IMR-90 (cell line): ENCODE data around the gene ARPC4. TPM values are rescaled to one million over a fixed set of nuclear protein-coding genes. Genes with fewer than 3 reads are reported as not detected.

ENCODE experiments used
- ATAC-seq: fragments of 200-7000 bp; cut with Tn5 transposase; 2 replicates; pipeline ENCODE4 v1.9.1; 2020; ENCODE audit warnings: low read depth, mild to moderate bottlenecking, moderate library complexity
- BruUV-seq: library from RNA; stranded (reverse); fragments of 400-500 nt; replicated peaks from 2 replicates; lab custom pipeline; 2021; lab: Mats Ljungman, UMichigan
- CTCF ChIA-PET: fragments of 300-600 bp; formaldehyde crosslinking; extraction: SDS; loops from one replicate; lab custom pipeline; 2021; ENCODE audit warnings: antibody characterized with exemption; lab: Yijun Ruan, JAX
- POLR2A ChIA-PET: fragments of 300-600 bp; sonication (Branson Sonifier 250); formaldehyde crosslinking; loops from one replicate; lab custom pipeline; 2022; ENCODE audit warnings: antibody characterized with exemption; ENCODE audit not compliant: unreplicated experiment; lab: Charles Lee
- DNase-seq: peaks from one replicate; pipeline ENCODE4 v3.0.0; 2013
- H2AFZ ChIP-seq: replicated peaks from 2 replicates; pipeline ENCODE3; 2013; ENCODE audit warnings: low read length, mild to moderate bottlenecking; ENCODE audit not compliant: poor library complexity
- H2AK5ac ChIP-seq: 2 replicates; pipeline ENCODE4 v1.6.1; 2013; ENCODE audit warnings: low read depth, low read length, inconsistent platforms
- H2AK9ac ChIP-seq: replicated peaks from 2 replicates; pipeline ENCODE3; 2013; ENCODE audit warnings: mild to moderate bottlenecking, low read depth, low read length, moderate library complexity; ENCODE audit not compliant: poor library complexity
- H2BK120ac ChIP-seq: 2 replicates; pipeline ENCODE4 v1.6.1; 2013; ENCODE audit warnings: low read depth, low read length, inconsistent platforms
- H2BK15ac ChIP-seq: 3 replicates; pipeline ENCODE4 v1.6.1; 2013; ENCODE audit warnings: low read depth, low read length, inconsistent platforms
- H2BK20ac ChIP-seq: 2 replicates; pipeline ENCODE4 v1.6.1; 2013; ENCODE audit warnings: low read depth, mild to moderate bottlenecking, inconsistent platforms, low read length, moderate library complexity
- H2BK5ac ChIP-seq: 2 replicates; pipeline ENCODE4 v1.6.1; 2013; ENCODE audit warnings: mild to moderate bottlenecking, low read depth, low read length, inconsistent platforms; ENCODE audit not compliant: poor library complexity, severe bottlenecking
- H3K14ac ChIP-seq: replicated peaks from 2 replicates; pipeline ENCODE4 v1.6.1; 2013; ENCODE audit warnings: low read depth, low read length, inconsistent platforms
- H3K18ac ChIP-seq: 2 replicates; pipeline ENCODE4 v1.6.1; 2013; ENCODE audit warnings: low read depth, low read length, control low read depth
- H3K23ac ChIP-seq: 2 replicates; pipeline ENCODE4 v1.6.1; 2013; ENCODE audit warnings: low read depth, low read length, inconsistent platforms
- H3K27ac ChIP-seq: 2 replicates; pipeline ENCODE4 v1.5.1; 2013; ENCODE audit warnings: mild to moderate bottlenecking, control low read depth, low read length; ENCODE audit not compliant: insufficient read depth
- H3K27me3 ChIP-seq: 2 replicates; pipeline ENCODE4 v1.6.1; 2013; ENCODE audit warnings: low read length; ENCODE audit not compliant: control insufficient read depth, insufficient read depth
- H3K36me3 ChIP-seq: 2 replicates; pipeline ENCODE4 v1.6.1; 2013; ENCODE audit warnings: low read length, mixed read lengths; ENCODE audit not compliant: control insufficient read depth, insufficient read depth
- H3K4ac ChIP-seq: 2 replicates; pipeline ENCODE4 v1.6.1; 2013; ENCODE audit warnings: low read depth, low read length, inconsistent platforms
- H3K4me1 ChIP-seq: 2 replicates; pipeline ENCODE4 v1.6.1; 2013; ENCODE audit warnings: low read length, mixed read lengths; ENCODE audit not compliant: control insufficient read depth, insufficient read depth
- H3K4me2 ChIP-seq: 2 replicates; pipeline ENCODE4 v1.6.1; 2013; ENCODE audit warnings: low read depth, mild to moderate bottlenecking, control low read depth, low read length, moderate library complexity
- H3K4me3 ChIP-seq: 2 replicates; pipeline ENCODE4 v1.5.1; 2013; ENCODE audit warnings: low read depth, mild to moderate bottlenecking, control low read depth, low read length, moderate library complexity; ENCODE audit not compliant: insufficient read depth
- H3K56ac ChIP-seq: 2 replicates; pipeline ENCODE4 v1.6.1; 2013; ENCODE audit warnings: low read length, inconsistent platforms; ENCODE audit not compliant: insufficient read depth; ENCODE audit errors: extremely low read depth
- H3K79me1 ChIP-seq, 2 experiments: 2 replicates each; pipeline ENCODE4 v1.6.1; 2013; ENCODE audit warnings: low read length in 2 of 2, inconsistent platforms in 1 of 2, low read depth in 1 of 2
- H3K9ac ChIP-seq: 2 replicates; pipeline ENCODE4 v1.6.1; 2013; ENCODE audit warnings: low read depth, low read length, control low read depth
- H3K9me1 ChIP-seq: 2 replicates; pipeline ENCODE4 v1.6.1; 2013; ENCODE audit warnings: low read length, inconsistent platforms; ENCODE audit not compliant: insufficient read depth
- H3K9me3 ChIP-seq: 2 replicates; pipeline ENCODE4 v1.6.1; 2013; ENCODE audit warnings: low read length; ENCODE audit not compliant: control insufficient read depth, insufficient read depth
- H4K20me1 ChIP-seq: 2 replicates; pipeline ENCODE4 v1.6.1; 2013; ENCODE audit warnings: low read length, inconsistent platforms; ENCODE audit not compliant: insufficient read depth
- H4K5ac ChIP-seq: 2 replicates; pipeline ENCODE4 v1.6.1; 2013; ENCODE audit warnings: mild to moderate bottlenecking, low read depth, low read length, control low read depth
- H4K8ac ChIP-seq, 2 experiments: 2 replicates each; pipeline ENCODE4 v1.6.1; 2013; ENCODE audit warnings: low read depth in 2 of 2, low read length in 2 of 2, control low read depth in 1 of 2, inconsistent platforms in 1 of 2
- H4K91ac ChIP-seq: 2 replicates; pipeline ENCODE4 v1.6.1; 2013; ENCODE audit warnings: low read depth, low read length, inconsistent platforms; ENCODE audit not compliant: insufficient read depth
- CEBPB ChIP-seq: IDR thresholded peaks from 2 replicates; pipeline ENCODE4 v1.6.1; 2012; ENCODE audit warnings: low read depth, low read length, improper control_type of control experiment
- FOS ChIP-seq: fragments of 150-350 bp; IDR thresholded peaks from 2 replicates; pipeline ENCODE4 v1.6.1; 2016; ENCODE audit warnings: low read depth, low read length
- RAD21 ChIP-seq: IDR thresholded peaks from 2 replicates; pipeline ENCODE4 v1.6.1; 2012; ENCODE audit warnings: low read length, improper control_type of control experiment
- WGBS, 2 experiments: methylation state at CpG; one replicate each; pipeline versions ENCODE4 v1.1.5 to v1.1.7; 2013; ENCODE audit warnings: missing lambda C conversion rate in 2 of 2; ENCODE audit not compliant: insufficient read length in 1 of 2; ENCODE audit errors: extremely low coverage in 2 of 2; 5-methylcytosine and 5-hydroxymethylcytosine counted together
- dilution Hi-C: fragments of 300-500 bp; cut with HindIII; formaldehyde crosslinking; loops from one replicate; pipeline ENCODE4 v1.14.3; 2018; ENCODE audit warnings: low sequenced_read_pairs; ENCODE audit not compliant: unreplicated experiment
- in situ Hi-C: fragments of 300-500 bp; cut with MboI; formaldehyde crosslinking; loops from 3 replicates; pipeline ENCODE4 v1.14.3; 2019; ENCODE audit warnings: low sequenced_read_pairs, inconsistent platforms, mixed read lengths
- intact Hi-C: fragments of 100-400 bp; cut with micrococcal nuclease; formaldehyde crosslinking; loops from 2 replicates; pipeline ENCODE4 v1.10.0; 2022
- polyA plus RNA-seq, 3 experiments: library from polyadenylated mRNA; depleted of rRNA; stranded (reverse); fragments of >200 nt; gene quantifications; 2 replicates each; pipeline ENCODE4 v1.2.3, GENCODE V29; 2012; ENCODE audit warnings: low replicate concordance in 1 of 3
- total RNA-seq: library from RNA; depleted of rRNA; stranded (reverse); fragments of >200 nt; gene quantifications from 2 replicates; pipeline ENCODE4 v1.2.3, GENCODE V29; 2012
- TF ChIP-seq, protein P1 (sequence below): fragments of 150-350 bp; IDR thresholded peaks from 2 replicates; pipeline ENCODE4 v1.6.1; 2016; ENCODE audit warnings: low read depth, mild to moderate bottlenecking, low read length, moderate library complexity, borderline replicate concordance

The ARPC4 gene
- total and polyA plus RNA-seq, 2 of the 4 experiments (the other 2 are of a cell fraction): 188 to 383 TPM

DNA sequence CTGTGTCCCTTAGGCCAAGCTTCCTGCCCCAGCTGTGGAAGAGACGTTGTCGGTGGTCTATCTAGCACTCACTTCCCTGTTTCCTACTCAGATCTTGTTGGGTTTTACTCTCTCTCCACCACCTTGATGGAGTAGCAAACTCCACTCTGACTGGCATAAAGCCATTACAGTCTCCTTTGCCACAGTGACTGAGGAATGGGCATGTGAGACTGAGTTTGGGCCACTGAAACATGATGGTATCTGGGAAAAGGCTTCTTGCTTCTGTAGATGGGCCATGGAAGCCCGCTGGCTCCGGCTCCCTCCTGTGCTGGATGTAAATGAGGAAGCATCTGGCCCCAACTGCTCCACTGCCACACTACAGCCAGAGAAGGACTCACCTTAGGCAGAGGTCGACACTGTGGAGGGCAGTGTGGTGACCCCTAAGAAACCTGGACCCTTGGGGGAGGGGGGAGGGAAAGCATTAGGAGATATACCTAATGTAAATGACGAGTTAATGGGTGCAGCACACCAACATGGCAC is 13.7 kb upstream of the ARPC4 start:
- Histone ChIP-seq H2BK120ac (no peak overlapping the region), H3K27me3 (no peaks in the 10 kb centered on the region), H3K18ac (no peak overlapping the region), H3K4me1 (peaks cover 3% of the 10 kb centered on the region), H3K4me3 (no peak overlapping the region), H2BK20ac (peak overlapping the region; percentile 41; the same call in 1 of the 2 replicates), H3K9me1 (peaks cover 9% of the 10 kb centered on the region; the same call in 1 of the 2 replicates), H3K79me1 (peaks cover 0 to 3% of the 10 kb centered on the region in 2 experiments; a peak in 2 of 4 replicates), H3K23ac (no peak overlapping the region), H3K9me3 (no peaks in the 10 kb centered on the region), H3K36me3 (peaks cover 27% of the 10 kb centered on the region), H4K20me1 (no peaks in the 10 kb centered on the region), H2AK5ac (no peak overlapping the region), H2AFZ (no peak overlapping the region), H4K5ac (no peak overlapping the region), H2BK5ac (no peak overlapping the region), H3K4ac (no peak overlapping the region), H4K91ac (no peak overlapping the region), H3K56ac (no peak overlapping the region), H3K14ac (no peak overlapping the region), H3K4me2 (no peak overlapping the region), H3K27ac (no peak overlapping the region), H2AK9ac (peak overlapping the region; percentile 47), H2BK15ac (no peak overlapping the region), H3K9ac (no peak overlapping the region), H4K8ac (no peak overlapping the region)
- ChIA-PET POLR2A (no interaction called here), CTCF (no interaction called here)
- ATAC-seq: no peak
- WGBS, 2 experiments: no CpG with 5 or more reads among the region's 6 CpGs
- no peak for DNase-seq
- intact Hi-C loops (no loop called here), dilution Hi-C loops (no loop called here), in situ Hi-C loops (no loop called here)
- no TSS peak for BruUV-seq
- TF ChIP-seq FOS (no peak), RAD21 (no peak), CEBPB (no peak)
- TF ChIP-seq, protein P1, sequence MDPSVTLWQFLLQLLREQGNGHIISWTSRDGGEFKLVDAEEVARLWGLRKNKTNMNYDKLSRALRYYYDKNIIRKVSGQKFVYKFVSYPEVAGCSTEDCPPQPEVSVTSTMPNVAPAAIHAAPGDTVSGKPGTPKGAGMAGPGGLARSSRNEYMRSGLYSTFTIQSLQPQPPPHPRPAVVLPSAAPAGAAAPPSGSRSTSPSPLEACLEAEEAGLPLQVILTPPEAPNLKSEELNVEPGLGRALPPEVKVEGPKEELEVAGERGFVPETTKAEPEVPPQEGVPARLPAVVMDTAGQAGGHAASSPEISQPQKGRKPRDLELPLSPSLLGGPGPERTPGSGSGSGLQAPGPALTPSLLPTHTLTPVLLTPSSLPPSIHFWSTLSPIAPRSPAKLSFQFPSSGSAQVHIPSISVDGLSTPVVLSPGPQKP: no peak
